Stimulated activated memory B cell treated with anti-CD40 and anti-IgM and Interleukin-4, amounts not matched to agents 10 μg/mL and 1 μg/mL and 100 μg/mL, for 72 hours (primary cell): ENCODE data around the gene LAMC3.

Source experiments
- ATAC-seq: fragments of 150-1000 bp; cut with Tn5 transposase; 2 replicates; pipeline ENCODE4 v1.10.0; 2021
- H3K27ac Mint-ChIP-seq: one replicate; pipeline ENCODE4 v1.8.0; 2022; ENCODE audit warnings: mild to moderate bottlenecking, mixed read lengths
- H3K27me3 Mint-ChIP-seq: one replicate; pipeline ENCODE4 v1.8.0; 2022; ENCODE audit warnings: mixed read lengths
- H3K36me3 Mint-ChIP-seq: one replicate; pipeline ENCODE4 v1.8.0; 2022; ENCODE audit warnings: mixed read lengths
- H3K4me1 Mint-ChIP-seq: one replicate; pipeline ENCODE4 v1.8.0; 2022; ENCODE audit warnings: mixed read lengths
- H3K4me3 Mint-ChIP-seq: one replicate; pipeline ENCODE4 v1.8.0; 2022; ENCODE audit warnings: mild to moderate bottlenecking, moderate library complexity, mixed read lengths
- H3K9me3 Mint-ChIP-seq: one replicate; pipeline ENCODE4 v1.8.0; 2022; ENCODE audit warnings: mixed read lengths

Gene LAMC3

GRCh38 chr9:131119600-131119999 is 110.6 kb downstream of the LAMC3 start:
- ATAC-seq = no peak
- H3K36me3 Mint-ChIP-seq = no peaks in the 10 kb centered on the region
- peaks cover 39% of the 10 kb centered on the region for H3K27me3 Mint-ChIP-seq
- no peaks in the 10 kb centered on the region for H3K9me3 Mint-ChIP-seq
- no peak overlapping the region for H3K27ac Mint-ChIP-seq
- peaks cover 1% of the 10 kb centered on the region for H3K4me1 Mint-ChIP-seq
- no peak overlapping the region for H3K4me3 Mint-ChIP-seq

- H3K9me3 Mint-ChIP-seq = no peaks in the 10 kb centered on the region
These were observed 111.8 kb downstream of the LAMC3 start for GRCh38 chr9:131120620-131121228.

GRCh38 chr9:131121346-131121745 is 112.4 kb downstream of the LAMC3 start:
- no peak overlapping the region for H3K4me3 Mint-ChIP-seq
- no peak overlapping the region for H3K27ac Mint-ChIP-seq
- no peaks in the 10 kb centered on the region for H3K36me3 Mint-ChIP-seq
- no peak for ATAC-seq
- peaks cover 39% of the 10 kb centered on the region for H3K27me3 Mint-ChIP-seq
- H3K9me3 Mint-ChIP-seq = no peaks in the 10 kb centered on the region
- peaks cover 14% of the 10 kb centered on the region for H3K4me1 Mint-ChIP-seq

More at GRCh38 chr9:131120620-131121228, 111.8 kb downstream of the LAMC3 start:
- Mint-ChIP-seq H3K4me1 (peaks cover 9% of the 10 kb centered on the region), H3K36me3 (no peaks in the 10 kb centered on the region), H3K4me3 (no peak overlapping the region), H3K27ac (no peak overlapping the region), H3K27me3 (peaks cover 39% of the 10 kb centered on the region)
- no peak for ATAC-seq

- Mint-ChIP-seq H3K27me3 (peaks cover 33% of the 10 kb centered on the region), H3K36me3 (no peaks in the 10 kb centered on the region), H3K4me1 (peaks cover 17% of the 10 kb centered on the region), H3K27ac (peak overlapping the region; percentile 17), H3K9me3 (no peaks in the 10 kb centered on the region), H3K4me3 (no peak overlapping the region)
- ATAC-seq = no peak
These were observed 113.2 kb downstream of the LAMC3 start for GRCh38 chr9:131122158-131122557.

- Mint-ChIP-seq H3K27ac (peak overlapping the region; percentile 97), H3K4me1 (peaks cover 22% of the 10 kb centered on the region), H3K4me3 (peak overlapping the region; percentile 90), H3K36me3 (peaks cover 10% of the 10 kb centered on the region), H3K27me3 (peaks cover 7% of the 10 kb centered on the region), H3K9me3 (no peaks in the 10 kb centered on the region)
- ATAC-seq = no peak
These were observed 116.0 kb downstream of the LAMC3 start for GRCh38 chr9:131125038-131125287.

- peaks cover 11% of the 10 kb centered on the region for H3K36me3 Mint-ChIP-seq
- no peaks in the 10 kb centered on the region for H3K9me3 Mint-ChIP-seq
- H3K4me3 Mint-ChIP-seq = peak within 1 kb of the TSS; percentile 90
- ATAC-seq = peak; percentile 99
- H3K4me1 Mint-ChIP-seq = peaks cover 22% of the 10 kb centered on the region
- peaks cover 2% of the 10 kb centered on the region for H3K27me3 Mint-ChIP-seq
- H3K27ac Mint-ChIP-seq = peak within 1 kb of the TSS; percentile 97
These were observed 116.5 kb downstream of the LAMC3 start, which contains the start of gene NUP214 for GRCh38 chr9:131125288-131126058. Gene NUP214 (plus strand): TSS chr9:131125586. CDS start chr9:131125705, 119 bp downstream.

- Mint-ChIP-seq H3K4me1 (peaks cover 22% of the 10 kb centered on the region), H3K4me3 (peak overlapping the region; percentile 90), H3K9me3 (no peaks in the 10 kb centered on the region), H3K27me3 (no peaks in the 10 kb centered on the region), H3K27ac (peak overlapping the region; percentile 97), H3K36me3 (peaks cover 11% of the 10 kb centered on the region)
- no peak for ATAC-seq
These were observed 117.1 kb downstream of the LAMC3 start for GRCh38 chr9:131126059-131126426.

GRCh38 chr9:131129183-131129582 is 120.2 kb downstream of the LAMC3 start:
- H3K9me3 Mint-ChIP-seq = no peaks in the 10 kb centered on the region
- no peaks in the 10 kb centered on the region for H3K27me3 Mint-ChIP-seq
- no peak for ATAC-seq
- no peak overlapping the region for H3K4me3 Mint-ChIP-seq
- H3K4me1 Mint-ChIP-seq = peaks cover 22% of the 10 kb centered on the region
- no peak overlapping the region for H3K27ac Mint-ChIP-seq
- peaks cover 35% of the 10 kb centered on the region for H3K36me3 Mint-ChIP-seq

- ATAC-seq = no peak
- Mint-ChIP-seq H3K4me1 (no peaks in the 10 kb centered on the region), H3K4me3 (no peak overlapping the region), H3K9me3 (no peaks in the 10 kb centered on the region), H3K36me3 (peaks cover 68% of the 10 kb centered on the region), H3K27me3 (no peaks in the 10 kb centered on the region), H3K27ac (no peak overlapping the region)
These were observed 129.7 kb downstream of the LAMC3 start for GRCh38 chr9:131138676-131139075.

- Mint-ChIP-seq H3K4me3 (no peak overlapping the region), H3K4me1 (no peaks in the 10 kb centered on the region), H3K27ac (no peak overlapping the region), H3K27me3 (no peaks in the 10 kb centered on the region), H3K9me3 (no peaks in the 10 kb centered on the region), H3K36me3 (peaks cover 73% of the 10 kb centered on the region)
- no peak for ATAC-seq
These were observed 131.1 kb downstream of the LAMC3 start for GRCh38 chr9:131140112-131140511.

GRCh38 chr9:131140550-131140949 is 131.6 kb downstream of the LAMC3 start:
- Mint-ChIP-seq H3K4me1 (no peaks in the 10 kb centered on the region), H3K9me3 (no peaks in the 10 kb centered on the region), H3K4me3 (no peak overlapping the region), H3K27ac (no peak overlapping the region), H3K27me3 (no peaks in the 10 kb centered on the region), H3K36me3 (peaks cover 75% of the 10 kb centered on the region)
- ATAC-seq = no peak

- Mint-ChIP-seq H3K36me3 (peaks cover 71% of the 10 kb centered on the region), H3K27ac (no peak overlapping the region), H3K4me3 (no peak overlapping the region), H3K4me1 (no peaks in the 10 kb centered on the region), H3K9me3 (no peaks in the 10 kb centered on the region), H3K27me3 (no peaks in the 10 kb centered on the region)
- no peak for ATAC-seq
These were observed 133.2 kb downstream of the LAMC3 start for GRCh38 chr9:131142160-131142559.
